HG02870 (cell line): ENCODE data around the gene MYO18A.
A peak's percentile ranks its signal among the peaks of the same experiment; 100 is the strongest.
"Not testable (repeated sequence)": the region's sequence is repeated elsewhere in the genome, so short reads cannot be mapped to it uniquely, and the experiment has no call there.

Source experiments
- ATAC-seq: cut with Tn5 transposase; IDR thresholded peaks from one replicate; pipeline ENCODE4 v1.9.1; 2021; ENCODE audit warnings: mild to moderate bottlenecking, moderate library complexity; ENCODE audit not compliant: unreplicated experiment

Gene MYO18A, protein sequence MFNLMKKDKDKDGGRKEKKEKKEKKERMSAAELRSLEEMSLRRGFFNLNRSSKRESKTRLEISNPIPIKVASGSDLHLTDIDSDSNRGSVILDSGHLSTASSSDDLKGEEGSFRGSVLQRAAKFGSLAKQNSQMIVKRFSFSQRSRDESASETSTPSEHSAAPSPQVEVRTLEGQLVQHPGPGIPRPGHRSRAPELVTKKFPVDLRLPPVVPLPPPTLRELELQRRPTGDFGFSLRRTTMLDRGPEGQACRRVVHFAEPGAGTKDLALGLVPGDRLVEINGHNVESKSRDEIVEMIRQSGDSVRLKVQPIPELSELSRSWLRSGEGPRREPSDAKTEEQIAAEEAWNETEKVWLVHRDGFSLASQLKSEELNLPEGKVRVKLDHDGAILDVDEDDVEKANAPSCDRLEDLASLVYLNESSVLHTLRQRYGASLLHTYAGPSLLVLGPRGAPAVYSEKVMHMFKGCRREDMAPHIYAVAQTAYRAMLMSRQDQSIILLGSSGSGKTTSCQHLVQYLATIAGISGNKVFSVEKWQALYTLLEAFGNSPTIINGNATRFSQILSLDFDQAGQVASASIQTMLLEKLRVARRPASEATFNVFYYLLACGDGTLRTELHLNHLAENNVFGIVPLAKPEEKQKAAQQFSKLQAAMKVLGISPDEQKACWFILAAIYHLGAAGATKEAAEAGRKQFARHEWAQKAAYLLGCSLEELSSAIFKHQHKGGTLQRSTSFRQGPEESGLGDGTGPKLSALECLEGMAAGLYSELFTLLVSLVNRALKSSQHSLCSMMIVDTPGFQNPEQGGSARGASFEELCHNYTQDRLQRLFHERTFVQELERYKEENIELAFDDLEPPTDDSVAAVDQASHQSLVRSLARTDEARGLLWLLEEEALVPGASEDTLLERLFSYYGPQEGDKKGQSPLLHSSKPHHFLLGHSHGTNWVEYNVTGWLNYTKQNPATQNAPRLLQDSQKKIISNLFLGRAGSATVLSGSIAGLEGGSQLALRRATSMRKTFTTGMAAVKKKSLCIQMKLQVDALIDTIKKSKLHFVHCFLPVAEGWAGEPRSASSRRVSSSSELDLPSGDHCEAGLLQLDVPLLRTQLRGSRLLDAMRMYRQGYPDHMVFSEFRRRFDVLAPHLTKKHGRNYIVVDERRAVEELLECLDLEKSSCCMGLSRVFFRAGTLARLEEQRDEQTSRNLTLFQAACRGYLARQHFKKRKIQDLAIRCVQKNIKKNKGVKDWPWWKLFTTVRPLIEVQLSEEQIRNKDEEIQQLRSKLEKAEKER (N-terminal part only)

DNA sequence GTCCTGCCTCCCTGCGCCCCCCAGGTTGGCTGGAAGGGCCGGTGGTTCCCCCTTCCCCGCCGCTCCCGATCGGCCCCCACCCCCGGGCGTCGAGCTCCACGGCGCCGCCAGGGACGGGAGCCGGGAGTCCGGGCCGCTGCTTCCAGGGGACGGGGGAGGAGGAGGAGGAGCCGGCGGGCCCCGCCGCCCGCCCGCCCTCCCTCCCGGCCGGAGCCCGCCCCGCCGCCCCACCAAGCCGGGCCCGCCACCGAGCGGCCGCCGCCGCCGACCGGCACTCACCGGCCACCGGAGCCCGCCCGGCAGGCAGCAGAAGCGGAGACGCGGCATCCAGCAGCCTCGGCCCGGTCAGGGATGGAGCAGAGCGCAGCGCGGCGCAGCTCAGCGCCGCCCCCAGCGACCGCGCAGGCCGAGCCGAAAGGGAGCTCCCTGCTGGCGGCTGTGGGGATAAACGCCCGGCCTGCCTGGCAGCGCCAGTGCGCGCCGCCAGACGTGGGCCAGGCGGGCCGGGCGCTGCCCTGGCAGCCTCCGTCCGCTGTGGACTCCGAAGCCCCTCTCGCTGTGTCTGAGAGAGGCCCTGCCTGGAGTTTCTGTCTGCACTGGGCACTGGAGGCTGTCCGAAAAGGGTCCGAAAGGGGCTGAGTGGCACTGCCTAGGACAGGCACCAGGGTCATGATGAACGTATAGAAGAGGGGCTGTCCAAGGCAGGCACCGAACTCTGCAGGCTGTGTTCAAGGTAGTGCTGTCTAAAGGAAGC, at the start of gene MYO18A:
Gene MYO18A (minus strand): TSS at position 365 of the 754 bp plus-strand sequence. CDS start 13,458 bp downstream, outside the sequence.
- peak; percentile 67 for ATAC-seq

DNA sequence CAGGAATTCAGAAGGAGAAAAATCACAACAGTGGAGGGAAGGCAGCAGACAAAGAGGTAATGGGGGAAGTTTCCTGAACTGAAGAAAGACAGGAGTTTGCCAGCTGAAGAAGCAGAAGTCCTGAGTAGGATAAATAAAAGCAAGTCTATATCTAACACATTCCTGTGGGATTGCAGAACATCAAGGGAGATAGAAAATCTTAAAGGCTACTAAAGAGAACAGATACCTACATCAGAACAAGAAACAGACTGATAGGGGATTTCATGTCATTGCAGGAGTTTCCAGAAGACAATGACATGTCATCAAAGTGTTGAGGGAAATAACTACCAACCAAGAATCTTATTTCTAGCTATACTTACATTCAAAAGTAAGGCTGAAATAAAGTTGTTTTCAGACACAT, 45.2 kb upstream of the MYO18A start:
- ATAC-seq, result no peak

DNA sequence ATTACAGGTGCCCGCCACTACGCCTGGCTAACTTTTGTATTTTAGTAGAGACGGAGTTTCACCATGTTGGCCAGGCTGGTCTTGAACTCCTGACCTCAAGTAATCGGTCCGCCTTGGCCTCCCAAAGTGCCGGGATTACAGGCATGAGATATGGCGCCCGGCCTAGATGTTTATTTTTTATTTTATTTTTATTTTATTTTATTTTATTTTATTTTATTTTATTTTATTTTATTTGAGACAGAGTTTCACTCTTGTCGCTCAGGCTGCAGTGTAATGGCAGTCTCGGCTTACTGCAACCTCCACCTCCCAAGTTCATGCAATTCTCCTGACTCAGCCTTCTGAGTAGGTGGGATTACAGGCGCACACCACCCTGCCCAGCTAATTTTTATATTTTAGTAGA, 41.1 kb upstream of the MYO18A start:
- ATAC-seq, result not testable (repeated sequence)

DNA sequence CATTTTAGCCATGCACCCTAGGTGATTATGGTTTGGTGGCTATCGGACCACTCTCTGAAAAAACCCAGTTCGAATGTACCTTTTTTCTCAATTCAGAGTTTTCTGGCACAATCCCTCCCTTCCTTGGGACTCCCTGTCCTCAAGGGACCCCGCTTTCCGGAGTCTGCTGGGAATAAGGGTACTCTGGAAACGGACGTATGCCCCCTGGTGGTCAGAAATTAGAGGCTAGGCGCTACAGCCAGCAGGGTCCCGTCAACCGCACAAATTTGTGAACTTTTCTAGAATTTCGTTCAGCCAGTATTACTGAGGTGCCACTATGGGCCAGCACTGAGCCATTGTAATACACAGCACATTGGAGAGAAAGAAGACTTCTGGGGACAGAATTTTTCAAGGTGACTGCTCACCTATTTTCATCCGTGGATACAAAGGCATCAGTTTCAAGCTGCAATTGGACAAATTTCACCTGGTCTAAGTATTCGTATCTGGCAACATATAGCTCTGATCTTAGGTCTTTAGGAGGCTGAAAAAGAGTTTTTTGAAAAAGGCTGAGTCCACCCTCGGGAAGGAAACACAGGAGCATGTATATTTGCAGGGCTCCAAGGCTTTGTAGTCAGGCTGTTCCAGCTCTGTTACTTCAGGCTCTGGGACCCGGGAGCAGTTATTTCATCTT, 39.3 kb upstream of the MYO18A start:
- ATAC-seq, result no peak

DNA sequence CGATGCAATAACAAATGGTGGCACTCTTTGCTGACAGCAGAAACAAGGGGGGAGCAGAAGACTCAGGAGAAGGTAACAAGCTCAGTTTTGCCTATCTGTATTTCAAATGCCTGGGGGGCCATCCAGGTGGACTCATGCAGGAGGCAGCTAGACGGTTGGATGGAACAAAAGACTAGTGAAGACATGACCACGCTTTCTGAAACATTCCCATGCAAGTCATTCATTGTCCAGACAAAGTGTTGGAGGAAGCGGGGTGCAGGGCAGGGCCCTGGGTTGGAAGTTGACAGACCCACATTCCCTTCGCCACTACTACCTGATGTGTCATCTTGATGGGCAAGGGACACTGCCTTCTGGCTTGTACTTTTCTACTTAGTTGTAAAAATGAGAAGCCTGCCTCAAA, 36.7 kb upstream of the MYO18A start:
- ATAC-seq, result no peak

DNA sequence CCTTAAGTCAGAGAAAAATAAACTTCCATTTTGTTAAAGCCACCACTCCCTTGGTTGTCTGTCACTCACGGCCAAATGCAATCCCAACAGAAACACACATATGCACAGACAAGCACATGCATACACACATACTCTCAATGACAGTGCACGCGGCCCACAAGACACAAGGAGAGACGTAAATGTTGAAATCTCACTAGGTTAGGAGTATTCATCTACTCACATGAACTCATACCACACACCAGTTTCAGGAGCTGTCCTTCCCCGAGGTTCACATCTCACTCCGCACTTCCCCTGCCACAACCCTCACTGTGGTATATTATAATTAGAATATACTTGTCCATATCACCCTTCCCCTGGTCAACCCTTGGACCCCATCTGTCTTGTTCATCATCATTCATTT, 36.0 kb upstream of the MYO18A start:
- ATAC-seq, result no peak

DNA sequence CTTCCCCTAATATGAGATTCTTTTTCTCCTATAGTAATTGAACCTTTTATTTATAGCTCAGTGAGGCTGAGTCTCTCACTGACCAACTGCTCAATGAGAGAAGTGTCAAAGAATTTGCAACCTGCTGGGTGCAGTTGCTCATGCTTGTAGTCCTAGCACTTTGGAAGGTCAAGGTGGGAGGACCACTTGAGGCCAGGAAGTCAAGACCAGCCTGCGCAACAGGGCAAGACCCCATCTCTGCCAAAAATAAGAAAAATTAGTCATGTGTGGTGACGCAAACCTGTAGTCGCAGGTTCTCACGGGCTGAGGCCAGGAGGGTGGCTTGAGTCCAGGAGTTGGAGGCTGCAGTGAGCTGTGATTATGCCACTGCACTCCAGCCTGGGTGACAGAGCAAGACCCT, 35.5 kb upstream of the MYO18A start:
- ATAC-seq, result no peak

DNA sequence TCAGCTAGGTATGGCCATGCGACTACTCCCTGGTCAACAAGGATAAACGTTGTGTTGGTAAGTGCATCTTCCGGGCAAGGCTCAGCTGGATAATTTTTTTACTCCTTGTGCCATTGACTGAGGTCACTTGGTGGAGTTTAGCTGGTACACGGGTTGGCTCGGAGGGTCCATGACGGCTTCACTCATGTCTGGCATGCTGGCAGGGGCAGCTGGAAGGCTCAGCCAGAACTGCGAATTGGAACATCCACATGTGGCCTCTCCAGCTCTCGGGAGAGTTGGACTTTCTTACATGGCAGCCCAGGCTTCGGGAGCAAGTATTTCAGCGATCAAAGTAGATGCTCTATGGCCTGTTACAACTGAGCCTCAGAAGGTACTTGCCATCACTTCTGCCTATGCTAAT, 35.0 kb upstream of the MYO18A start:
- no peak for ATAC-seq

DNA sequence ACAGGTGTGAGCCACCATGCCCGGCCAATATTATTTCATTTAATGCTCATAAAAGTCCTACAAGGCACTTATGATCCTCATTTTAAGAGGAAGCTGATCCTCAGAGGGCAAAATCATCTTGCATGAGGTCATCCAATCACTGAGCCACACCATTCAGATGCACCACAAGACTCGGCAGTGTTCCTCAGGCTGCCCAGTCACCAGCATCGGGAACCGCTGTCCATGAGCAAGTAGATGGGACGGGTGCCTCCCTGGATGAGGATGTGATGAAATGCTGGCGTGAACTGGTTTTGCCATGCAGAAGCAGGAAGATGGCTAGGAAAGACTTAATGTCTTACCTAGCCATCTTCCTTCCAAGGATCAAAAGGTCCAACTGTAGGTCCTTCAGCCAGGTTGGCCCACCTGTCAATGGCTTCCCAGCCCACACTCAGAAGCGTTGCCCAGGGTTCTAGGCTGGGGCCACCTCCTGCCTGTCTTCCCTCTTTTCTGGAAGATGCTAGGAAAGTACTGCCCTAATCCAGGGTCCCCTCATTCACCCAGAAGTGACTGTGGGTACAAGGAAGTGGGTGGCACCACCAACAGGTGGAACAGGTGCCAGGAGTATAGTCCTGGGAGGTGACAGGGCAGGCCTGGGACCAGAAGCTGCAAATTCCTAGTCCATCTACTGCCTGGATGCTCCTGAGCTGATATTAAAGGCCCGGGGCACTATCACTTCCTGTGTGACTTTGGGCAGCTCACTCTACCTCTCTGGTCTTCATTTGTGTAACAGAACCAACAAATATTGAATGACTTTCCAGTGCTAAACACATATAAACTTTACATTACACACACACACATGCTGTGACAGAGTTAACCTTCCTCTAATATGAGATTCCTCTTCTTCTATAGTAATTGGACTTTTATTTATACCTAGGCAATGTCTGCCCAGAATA, 34.3 kb upstream of the MYO18A start:
- no peak for ATAC-seq

DNA sequence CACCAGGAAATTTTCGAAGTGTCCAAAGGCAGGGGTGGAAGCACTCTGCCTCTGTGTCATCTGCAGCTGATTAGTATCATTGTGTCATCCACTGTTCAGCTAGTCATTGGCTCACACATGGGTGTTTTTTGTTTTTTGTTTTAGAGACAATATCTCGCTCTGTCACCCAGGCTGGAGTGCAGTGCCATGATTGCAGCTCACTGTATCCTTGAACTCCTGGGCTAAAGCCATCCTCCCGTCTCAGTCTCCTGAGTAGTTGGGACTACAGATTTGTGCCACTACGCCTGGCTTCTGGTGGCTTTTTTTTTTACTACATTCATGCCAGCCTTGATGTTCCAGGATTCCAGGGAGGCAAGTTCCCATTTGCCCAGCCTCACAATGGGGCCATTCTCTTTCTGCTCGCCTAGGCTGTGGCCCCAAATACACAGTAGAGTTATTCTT, 32.5 kb upstream of the MYO18A start:
- ATAC-seq, result no peak

DNA sequence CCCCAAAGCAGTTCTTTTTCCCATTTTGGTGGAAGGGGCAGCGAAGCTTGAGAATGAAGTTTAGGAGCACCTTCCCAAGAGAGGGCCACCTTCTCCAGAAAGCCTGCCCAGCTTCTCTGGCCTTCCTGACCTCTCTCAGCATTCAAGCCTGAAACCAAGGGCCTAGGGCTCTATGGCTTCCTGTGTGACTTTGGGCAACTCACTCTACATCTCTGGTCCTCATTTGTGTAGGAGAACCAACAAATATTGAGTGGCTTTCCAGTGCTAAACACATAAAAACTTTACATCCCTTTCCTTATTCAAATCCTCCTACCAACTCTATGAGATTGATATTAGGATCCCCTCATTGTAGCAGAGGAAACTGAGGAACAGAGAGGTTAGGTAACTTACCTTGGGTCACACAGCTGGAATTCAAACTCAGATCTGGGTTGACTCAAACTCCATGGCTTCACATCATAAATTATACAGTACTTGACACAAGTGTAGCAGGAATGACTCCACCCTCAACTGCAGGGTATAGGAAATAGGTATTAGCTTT, 32.0 kb upstream of the MYO18A start:
- ATAC-seq, result no peak

DNA sequence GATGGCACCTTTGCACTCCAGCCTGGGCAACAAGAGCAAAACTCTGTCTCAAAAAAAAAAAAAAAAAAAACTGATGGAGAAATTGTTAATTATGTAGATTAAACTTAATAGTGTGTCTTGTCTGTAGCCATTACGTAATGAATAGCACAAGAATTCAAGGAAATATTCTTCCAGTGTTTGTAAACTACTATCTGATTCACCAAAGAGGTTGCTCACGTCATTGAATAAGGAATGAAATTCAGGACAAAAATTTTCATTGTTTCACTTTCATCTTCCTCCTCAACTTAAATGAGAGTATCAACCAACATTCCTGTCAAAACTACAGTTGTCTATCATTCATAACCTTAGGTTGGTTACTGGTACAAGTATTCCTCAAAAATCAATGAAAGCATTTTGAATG, 30.7 kb upstream of the MYO18A start:
- ATAC-seq, result no peak

DNA sequence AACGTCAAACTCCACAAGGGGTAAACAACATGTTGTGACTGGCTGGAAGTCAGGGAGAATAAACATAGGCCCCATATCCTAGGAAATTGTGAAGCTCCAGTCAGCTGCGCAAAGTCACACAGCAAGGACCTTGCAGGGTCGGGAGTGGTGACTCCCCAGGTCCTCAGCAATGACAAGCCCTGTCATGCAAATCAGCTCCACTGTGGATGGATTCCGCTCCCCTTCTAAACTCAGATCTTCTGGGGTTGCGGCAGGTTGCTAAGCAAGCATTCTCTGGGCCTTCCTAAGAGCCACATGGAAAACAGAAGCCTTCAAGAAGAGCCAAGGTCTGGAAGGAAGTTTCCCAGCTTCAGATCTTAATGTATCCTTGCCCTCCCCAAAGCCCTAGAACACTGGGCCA, 28.9 kb upstream of the MYO18A start:
- no peak for ATAC-seq

DNA sequence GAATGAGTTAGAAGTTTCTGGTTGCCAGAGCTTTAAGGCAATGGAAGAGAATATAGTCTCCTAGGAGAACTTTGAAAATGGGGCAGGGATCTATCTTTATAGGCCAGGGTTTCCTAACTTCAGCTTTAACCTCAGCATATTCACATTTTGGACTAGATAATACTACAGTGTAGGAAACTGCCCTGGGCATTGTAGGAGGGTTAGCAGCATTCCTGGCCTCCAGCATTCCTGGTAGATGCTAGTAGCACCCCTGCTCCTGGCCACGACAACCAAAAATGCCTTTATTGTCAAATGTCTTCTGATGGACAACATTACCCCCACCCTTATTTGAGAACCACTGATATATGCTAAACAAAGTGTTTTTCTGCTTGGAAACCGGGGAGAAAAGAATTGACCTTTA, 27.8 kb upstream of the MYO18A start:
- ATAC-seq, result no peak

DNA sequence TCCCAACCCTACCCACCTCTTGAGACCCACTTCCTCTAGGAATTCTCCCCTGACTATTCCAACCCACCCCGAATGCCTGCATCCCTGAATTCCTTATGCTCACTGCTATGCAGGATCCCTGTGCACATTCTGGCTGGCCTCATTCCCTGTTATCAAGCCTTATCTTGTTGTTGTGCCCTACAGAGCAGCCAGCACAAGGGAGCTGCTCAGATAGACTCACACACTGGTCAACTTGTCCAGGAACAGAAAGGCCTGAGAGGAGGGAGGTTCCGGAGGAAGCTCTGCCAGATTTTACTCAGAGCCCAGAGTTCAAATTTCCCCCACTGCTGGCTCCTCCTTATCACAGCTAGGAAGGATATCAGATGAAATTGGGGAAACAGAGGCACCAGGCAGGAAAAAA, 24.8 kb upstream of the MYO18A start:
- ATAC-seq, result no peak

DNA sequence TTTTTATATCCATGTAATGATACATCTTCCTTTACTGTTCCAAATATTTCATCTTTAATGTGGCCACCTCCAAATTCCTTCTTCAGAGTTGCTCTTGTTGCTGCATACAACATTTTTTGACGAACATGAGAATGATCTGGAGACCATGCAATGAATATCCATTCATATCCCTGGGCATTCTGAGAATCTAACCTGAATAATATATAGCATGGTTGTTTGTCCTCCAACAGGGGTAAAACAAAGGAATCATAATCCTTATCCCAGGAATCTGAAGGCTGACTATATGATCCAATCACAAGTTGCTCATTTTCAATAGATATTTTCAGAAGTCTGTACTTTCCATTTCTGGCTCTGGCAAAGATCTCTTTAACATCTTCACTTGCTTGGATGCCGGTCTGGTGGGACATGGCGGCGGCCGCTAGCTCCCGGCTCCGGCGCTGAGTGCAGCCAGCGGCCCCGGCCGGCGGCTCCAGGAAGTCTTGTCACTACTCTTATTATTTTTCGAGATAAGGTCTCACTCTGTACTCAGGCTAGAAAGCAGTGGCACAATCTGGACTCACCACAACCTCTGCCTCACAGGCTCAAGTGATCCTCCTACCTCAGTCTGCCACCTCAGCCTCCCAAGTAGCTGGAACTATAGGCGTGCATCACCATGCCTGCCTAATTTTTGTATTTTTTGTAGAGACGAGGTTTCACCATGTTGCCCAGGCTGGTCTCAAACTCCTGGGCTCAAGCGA, 24.0 kb upstream of the MYO18A start:
- ATAC-seq, result not testable (repeated sequence)

DNA sequence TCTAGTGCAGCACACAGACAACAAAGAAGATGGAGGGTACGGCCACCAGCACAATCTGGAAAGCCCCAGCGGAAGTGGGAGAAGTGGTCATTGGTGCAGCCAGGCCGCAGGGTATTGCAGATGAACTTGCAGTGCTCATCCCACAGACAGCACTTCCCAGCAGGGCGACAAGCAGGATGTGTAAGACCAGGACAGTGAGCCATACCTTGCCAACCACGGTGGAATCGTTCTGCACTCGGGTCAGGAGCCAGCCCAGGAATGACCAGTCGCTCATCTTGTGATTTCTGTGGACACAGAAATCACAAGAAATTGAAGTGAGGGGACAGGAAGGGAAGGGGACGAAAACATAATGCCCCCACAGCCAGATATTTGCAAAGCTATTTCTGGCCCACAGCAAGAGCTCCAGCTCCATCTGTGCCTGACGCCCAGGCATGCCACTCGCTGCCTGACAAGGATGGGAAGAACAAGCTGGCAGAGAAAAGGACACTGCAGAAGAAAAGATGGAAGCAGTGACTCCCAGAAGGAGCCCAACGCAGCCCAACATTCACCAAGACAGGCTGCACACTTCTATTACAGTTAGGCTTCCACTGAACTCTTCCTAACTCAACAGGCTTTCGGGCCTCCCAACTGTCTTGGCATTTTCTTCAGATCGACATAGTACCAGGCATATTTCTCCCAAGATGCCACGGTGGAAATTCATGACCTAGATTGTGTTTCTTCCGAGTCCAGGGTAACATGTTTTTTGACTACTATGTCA, 17.5 kb upstream of the MYO18A start:
- ATAC-seq, result no peak
